Hematopoietic multipotent progenitor cell (in vitro differentiated cells): ENCODE data around the gene PELI2. TPM values are rescaled to one million over a fixed set of nuclear protein-coding genes. Genes with fewer than 3 reads are reported as not detected.

Source experiments
- DNase-seq, 3 donors: peaks; one replicate each; pipeline ENCODE4 v3.0.0-alpha.2; 2011 to 2015; ENCODE audit warnings: low read depth in 2 of 3, low spot score in 2 of 3
- total RNA-seq: library from RNA; depleted of rRNA; stranded (reverse); fragments of >200 nt; gene quantifications from one replicate; pipeline ENCODE4 v1.2.3, GENCODE V29; 2012

Gene PELI2
- total RNA-seq, 1 donor = 46.3 TPM

GRCh38 chr14:56168007-56168616, 49.9 kb downstream of the PELI2 start:
- DNase-seq = no peak

- no peak for DNase-seq
Observed at GRCh38 chr14:56170028-56170427, 51.8 kb downstream of the PELI2 start.

- no peak for DNase-seq
Observed at GRCh38 chr14:56170877-56171422, 52.7 kb downstream of the PELI2 start.

DNA sequence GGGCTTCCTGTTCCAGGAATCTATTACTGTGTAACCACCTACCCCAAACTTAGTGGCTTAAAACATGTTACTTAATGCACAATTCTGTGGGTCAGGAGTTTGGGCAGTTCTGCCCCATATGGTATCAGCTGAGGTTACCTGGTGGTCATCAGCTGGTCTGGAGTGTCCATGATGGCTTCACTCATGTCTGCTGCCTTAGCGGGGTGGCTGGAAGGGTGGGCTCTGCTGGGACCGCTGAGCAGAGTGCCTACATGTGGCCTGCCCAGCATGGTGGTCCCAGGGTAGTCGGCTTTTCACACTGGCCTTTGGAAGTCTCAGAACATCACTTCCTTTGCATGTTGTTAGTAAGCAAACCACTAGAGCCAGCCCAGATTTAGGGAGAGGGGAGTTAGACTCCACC, 53.9 kb downstream of the PELI2 start:
- no peak for DNase-seq

GRCh38 chr14:56172571-56172971, 54.4 kb downstream of the PELI2 start:
- peak in 2 of 3 donors; percentile 47 to 53 for DNase-seq

GRCh38 chr14:56173365-56173922, 55.2 kb downstream of the PELI2 start:
- peak in 1 of 3 donors; percentile 83 for DNase-seq

- DNase-seq = no peak
Observed at GRCh38 chr14:56175773-56176172, 57.6 kb downstream of the PELI2 start.

GRCh38 chr14:56176530-56176929, 58.3 kb downstream of the PELI2 start:
- no peak for DNase-seq

DNA sequence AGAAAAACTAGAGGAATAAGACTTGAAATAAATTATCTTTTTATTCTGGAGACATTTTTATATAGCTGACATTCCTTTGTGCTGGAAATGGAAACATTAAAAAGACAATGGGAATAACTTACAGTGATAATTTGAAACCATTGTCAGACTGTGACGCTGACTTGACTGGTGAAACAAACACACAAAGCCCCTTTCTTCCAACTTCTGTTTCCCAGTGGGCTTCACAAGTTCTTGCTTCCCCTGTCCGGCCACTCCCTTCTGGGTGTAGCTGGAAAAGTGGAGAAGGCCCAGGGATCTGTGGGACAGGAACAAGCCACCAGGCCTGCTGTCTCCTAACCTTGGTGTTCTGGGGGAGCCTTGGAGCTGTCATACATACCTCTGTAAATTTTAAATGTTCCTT, 58.8 kb downstream of the PELI2 start:
- DNase-seq = no peak

DNA sequence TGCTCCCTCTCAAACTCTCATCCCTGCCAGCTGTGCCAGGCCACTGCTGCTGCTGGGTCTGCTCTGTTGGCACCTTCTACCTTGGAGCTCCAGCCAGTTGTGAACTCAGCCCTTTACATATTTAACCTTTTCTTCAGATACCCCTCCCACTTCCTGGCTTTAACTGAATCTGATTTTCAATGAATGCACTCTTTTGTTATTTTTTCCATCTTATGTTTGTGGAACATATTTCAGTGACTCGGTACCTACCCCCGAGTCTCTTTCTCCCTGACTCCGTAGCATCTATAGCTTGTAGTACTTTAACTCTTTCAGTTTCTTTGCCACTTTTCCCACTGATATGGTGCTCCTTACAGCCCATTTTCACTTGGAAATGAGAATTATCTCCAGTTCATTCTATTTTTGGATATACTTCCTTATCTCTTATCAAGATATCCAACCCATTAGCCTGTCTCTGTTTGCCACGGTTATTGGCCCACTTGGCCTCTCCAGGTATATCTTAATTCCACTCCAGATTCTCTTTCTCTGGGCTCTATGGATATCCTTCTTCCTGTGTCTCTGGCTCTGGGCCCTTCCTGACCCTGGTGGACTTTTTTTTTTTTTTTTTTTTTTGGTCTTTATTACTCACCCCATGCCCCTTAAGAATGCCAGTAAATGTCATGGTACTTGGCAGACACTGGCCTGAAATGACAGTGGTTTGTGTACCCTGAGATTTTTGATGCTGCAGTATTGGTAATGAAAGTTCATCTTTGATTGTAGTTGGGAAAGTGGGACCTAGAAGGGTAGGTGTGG, 62.7 kb downstream of the PELI2 start:
- DNase-seq = no peak

GRCh38 chr14:56181681-56182085, 63.5 kb downstream of the PELI2 start:
- DNase-seq = no peak

DNA sequence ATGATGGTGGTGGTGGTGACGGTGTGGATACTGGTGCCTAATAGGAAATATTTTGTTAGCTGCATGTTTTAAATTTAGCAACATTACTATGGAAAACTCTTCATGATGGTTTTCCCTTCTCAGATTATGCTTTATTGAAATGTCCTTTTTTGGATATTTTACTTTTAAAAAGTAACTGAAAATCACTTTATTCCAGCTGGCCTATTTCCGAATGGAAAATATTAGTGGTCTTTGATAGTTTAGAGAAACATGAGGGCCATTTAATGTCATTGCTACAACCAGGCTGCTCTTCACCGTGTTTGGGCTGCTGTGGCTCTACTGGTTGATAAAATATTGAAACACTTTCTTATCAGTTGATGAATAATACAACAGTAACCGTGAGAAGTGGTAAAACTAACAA, 64.2 kb downstream of the PELI2 start:
- no peak for DNase-seq

GRCh38 chr14:56183631-56184157, 65.5 kb downstream of the PELI2 start:
- DNase-seq = no peak

DNA sequence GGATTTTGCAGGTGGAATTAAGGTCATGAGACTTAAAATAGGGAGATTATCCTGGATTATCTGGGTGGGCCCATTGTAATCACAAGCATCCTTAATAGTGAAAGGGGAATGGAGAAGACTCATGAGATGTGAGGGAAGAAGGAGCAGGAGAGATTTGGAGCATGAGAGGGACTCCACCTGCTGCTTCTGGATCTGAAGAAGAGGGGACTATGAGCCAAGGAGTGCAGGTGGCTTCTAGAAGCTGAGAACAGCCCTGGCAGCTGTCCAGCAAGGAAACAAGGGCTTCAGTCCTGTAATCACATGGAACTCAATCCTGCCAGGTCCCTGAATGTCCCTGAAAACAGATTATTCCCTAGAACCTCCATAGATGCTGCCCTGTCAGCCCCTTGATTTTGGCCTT, 67.8 kb downstream of the PELI2 start:
- no peak for DNase-seq

GRCh38 chr14:56187736-56188135, 69.5 kb downstream of the PELI2 start:
- DNase-seq = no peak

DNA sequence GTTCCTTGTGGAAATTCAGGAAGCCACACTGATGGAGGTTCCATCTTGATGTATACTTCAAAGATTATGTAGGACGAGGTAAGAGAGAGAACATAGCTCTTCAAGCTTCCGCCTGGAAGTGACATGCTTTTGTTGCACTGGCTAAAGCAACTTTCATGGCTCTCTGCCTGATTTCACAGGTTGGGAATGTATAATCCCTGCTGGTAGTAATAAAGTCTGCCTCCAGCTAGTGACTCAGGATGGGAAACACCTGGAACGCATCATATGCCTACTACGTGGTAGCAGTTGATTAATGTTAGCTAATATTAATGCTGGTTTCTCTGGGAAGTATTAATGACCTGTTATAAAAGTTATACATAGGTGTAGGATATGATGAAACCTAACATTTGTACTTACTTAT, 71.1 kb downstream of the PELI2 start:
- no peak for DNase-seq

DNA sequence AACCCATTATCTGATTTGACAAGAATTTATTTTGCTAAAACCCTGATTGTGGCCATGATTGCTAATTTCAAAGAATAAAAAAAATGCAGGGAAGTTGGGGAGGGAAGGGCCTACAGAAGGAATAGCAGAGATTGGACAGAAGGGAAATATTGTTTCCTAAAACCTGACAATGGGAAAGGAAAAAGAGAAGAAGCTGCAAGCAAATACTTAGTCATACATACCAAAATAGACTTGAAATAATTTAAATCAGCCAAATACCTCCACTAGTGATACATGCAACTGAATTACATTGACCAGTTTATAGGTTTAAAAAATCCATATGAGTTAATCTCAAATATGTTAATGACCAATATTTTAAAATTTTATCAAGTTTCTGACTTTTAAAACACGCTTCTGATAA, 75.1 kb downstream of the PELI2 start:
- no peak for DNase-seq

DNA sequence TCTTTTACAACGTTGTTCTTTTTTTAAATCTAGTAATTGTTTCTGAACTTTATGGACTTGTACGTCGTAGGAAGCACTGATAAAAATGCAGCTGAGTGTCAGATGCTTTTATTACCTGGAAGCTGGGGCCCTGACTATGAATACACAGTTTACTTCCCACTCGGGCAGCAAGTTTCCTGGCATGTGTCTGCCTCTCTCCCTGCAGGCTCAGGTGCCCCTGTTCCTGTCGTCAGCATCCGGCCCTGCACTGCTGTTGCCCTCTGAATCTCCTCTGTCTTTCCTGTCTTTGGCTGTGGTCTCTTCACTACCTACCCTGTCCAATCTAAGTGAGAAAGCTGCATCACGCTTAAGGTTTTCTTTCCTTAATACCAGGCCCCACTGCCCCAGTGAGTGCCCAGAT, 75.8 kb downstream of the PELI2 start:
- no peak for DNase-seq

GRCh38 chr14:56195223-56195622, 77.0 kb downstream of the PELI2 start:
- DNase-seq = peak in 1 of 3 donors; percentile 56

DNA sequence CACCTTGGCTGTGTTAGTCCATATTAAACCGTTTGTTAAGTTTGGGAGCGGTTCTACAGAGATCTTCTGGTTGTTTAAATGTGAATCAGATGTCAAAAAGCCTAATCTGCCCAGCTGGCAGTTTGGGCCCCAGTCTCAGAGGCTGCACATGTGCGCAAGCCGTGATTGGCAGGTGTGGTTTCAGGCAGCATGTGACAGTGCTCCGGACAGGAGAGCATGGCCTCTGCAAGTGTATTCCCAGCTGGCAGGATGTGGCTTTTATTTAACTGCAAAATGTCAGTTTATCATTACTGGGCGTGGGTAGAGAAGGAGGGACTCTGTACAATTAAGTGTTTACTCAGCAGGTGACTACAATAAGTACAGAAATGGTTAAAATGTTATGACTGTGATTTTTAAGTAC, 77.5 kb downstream of the PELI2 start:
- DNase-seq = peak in 2 of 3 donors; percentile 48 to 84

DNA sequence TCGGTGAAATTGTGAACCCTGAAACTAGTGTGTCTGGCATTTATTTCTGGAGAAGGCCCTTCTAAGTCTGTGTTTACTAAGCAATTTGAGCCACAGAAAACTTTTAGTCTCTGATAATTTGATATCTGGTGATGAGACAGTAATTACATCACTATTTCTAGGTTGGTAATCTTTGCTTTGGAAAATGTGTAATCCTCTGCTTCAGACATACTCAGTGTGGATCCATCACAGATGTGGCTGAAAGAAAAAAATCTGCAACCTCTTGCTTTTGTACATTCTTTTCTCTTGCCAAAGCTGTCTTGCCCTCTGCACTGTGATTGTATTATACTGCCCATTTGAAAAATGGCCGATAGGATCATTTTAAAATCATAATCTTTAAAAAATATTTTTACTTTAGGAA, 78.1 kb downstream of the PELI2 start:
- no peak for DNase-seq

DNA sequence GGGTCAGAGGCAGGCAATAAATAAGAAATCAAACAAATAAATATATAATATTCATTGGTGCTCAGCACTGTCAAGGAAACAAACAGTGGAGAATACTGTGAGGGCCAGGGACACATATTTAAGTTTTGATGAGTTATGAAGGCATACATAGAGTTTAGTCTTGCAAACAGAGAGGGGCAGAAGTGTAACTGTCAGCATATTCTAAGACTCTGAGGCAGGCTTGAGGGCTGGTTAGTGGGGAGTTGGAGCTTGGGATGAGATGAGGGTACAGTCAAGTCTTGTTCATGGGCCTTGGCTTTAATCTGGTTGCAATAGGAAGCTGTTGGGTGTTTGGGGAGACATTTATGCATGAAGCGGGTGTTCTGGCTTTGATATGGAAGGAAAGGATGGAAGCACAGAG, 78.9 kb downstream of the PELI2 start:
- no peak for DNase-seq
